ENCODE data around the gene MEAK7. TPM values are rescaled to one million over a fixed set of nuclear protein-coding genes. Genes with fewer than 3 reads are reported as not detected.

The MEAK7 gene
- total and polyA plus RNA-seq, 3 donors from 2014 or later: 11.2 to 20.0 (median 14.3) TPM

GRCh38 chr16:84545114-84545737 is 40.8 kb upstream of the MEAK7 start:
- intact Hi-C loops (cut with DNase I; ENCODE audit: low total_unique reads): no loop called here
- Histone ChIP-seq H3K27me3 (no peaks in the 10 kb centered on the region), H3K4me1 (no peaks in the 10 kb centered on the region), H3K27ac (no peak overlapping the region), H3K4me3 (no peak overlapping the region), H3K9me3 (no peaks in the 10 kb centered on the region), H3K36me3 (ENCODE audit: low read depth, missing control alignments) (no peaks in the 10 kb centered on the region)
- no peak for DNase-seq
- TF ChIP-seq CTCF (IDR thresholded peaks at IDR 0.05) (no peak), POLR2A (IDR thresholded peaks at IDR 0.05) (no peak)
- WGBS, 2 donors: 85 to 94% methylated on average over 10 to 12 of the region's 12 CpGs

GRCh38 chr16:84544031-84544773 is 39.7 kb upstream of the MEAK7 start:
- intact Hi-C loops (cut with DNase I; ENCODE audit: low total_unique reads): no loop called here
- Histone ChIP-seq H3K4me3 (no peak overlapping the region), H3K4me1 (no peaks in the 10 kb centered on the region), H3K27me3 (no peaks in the 10 kb centered on the region), H3K36me3 (ENCODE audit: low read depth, missing control alignments) (no peaks in the 10 kb centered on the region), H3K9me3 (no peaks in the 10 kb centered on the region), H3K27ac (no peak overlapping the region)
- WGBS, 2 donors: 71 to 74% methylated on average over 25 of the region's 25 CpGs
- no peak for TF ChIP-seq CTCF (IDR thresholded peaks at IDR 0.05)
- TF ChIP-seq POLR2A (IDR thresholded peaks at IDR 0.05): no peak
- DNase-seq: no peak

DNA sequence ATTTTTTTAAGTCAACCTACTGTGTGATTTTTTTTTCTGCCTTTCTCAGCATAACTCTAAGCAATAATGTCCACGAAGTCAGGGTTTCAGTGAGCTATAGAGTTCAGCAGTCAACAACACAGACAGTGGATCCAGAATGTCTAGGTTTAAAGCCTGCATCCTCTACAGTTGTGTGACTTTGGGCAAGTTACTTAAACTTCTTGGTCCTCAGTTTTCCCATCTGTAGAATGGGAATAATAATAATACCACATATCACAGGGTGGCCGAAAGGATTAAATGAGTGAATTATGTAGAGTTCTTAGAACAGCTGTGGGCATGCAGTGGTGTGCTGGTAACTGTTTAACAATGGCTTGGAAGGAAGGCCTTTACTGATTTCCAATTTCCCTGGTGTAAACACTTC is 38.8 kb upstream of the MEAK7 start:
- Histone ChIP-seq H3K9me3 (no peaks in the 10 kb centered on the region), H3K27ac (no peak overlapping the region), H3K36me3 (ENCODE audit: low read depth, missing control alignments) (no peaks in the 10 kb centered on the region), H3K27me3 (no peaks in the 10 kb centered on the region), H3K4me3 (no peak overlapping the region), H3K4me1 (no peaks in the 10 kb centered on the region)
- 89 to 92% methylated on average over 2 of the region's 2 CpGs for WGBS, 2 donors
- intact Hi-C loops (cut with DNase I; ENCODE audit: low total_unique reads): no loop called here
- TF ChIP-seq POLR2A (IDR thresholded peaks at IDR 0.05) (no peak), CTCF (IDR thresholded peaks at IDR 0.05) (no peak)
- no peak for DNase-seq

GRCh38 chr16:84541999-84542817 is 37.7 kb upstream of the MEAK7 start:
- 79 to 81% methylated on average over 7 of the region's 7 CpGs for WGBS, 2 donors
- no peak for DNase-seq
- no peaks in the 10 kb centered on the region for H3K27me3 ChIP-seq
- H3K36me3 ChIP-seq (ENCODE audit: low read depth, missing control alignments): no peaks in the 10 kb centered on the region
- H3K9me3 ChIP-seq: no peaks in the 10 kb centered on the region
- no peak overlapping the region for H3K4me3 ChIP-seq
- no peaks in the 10 kb centered on the region for H3K4me1 ChIP-seq
- no peak overlapping the region for H3K27ac ChIP-seq
- intact Hi-C loops (cut with DNase I; ENCODE audit: low total_unique reads): no loop called here
- TF ChIP-seq POLR2A (IDR thresholded peaks at IDR 0.05) (no peak), CTCF (IDR thresholded peaks at IDR 0.05) (no peak)

Data from testis (tissue), 3 donors.